HG03575 (cell line): Measurements from ENCODE around the gene DOK7.

Experiments used
- ATAC-seq: cut with Tn5 transposase; IDR thresholded peaks from one replicate; pipeline ENCODE4 v1.9.1; 2021; ENCODE audit not compliant: unreplicated experiment, insufficient number of reproducible peaks, low FRiP score; ENCODE audit errors: extremely low read depth

The DOK7 gene

DNA sequence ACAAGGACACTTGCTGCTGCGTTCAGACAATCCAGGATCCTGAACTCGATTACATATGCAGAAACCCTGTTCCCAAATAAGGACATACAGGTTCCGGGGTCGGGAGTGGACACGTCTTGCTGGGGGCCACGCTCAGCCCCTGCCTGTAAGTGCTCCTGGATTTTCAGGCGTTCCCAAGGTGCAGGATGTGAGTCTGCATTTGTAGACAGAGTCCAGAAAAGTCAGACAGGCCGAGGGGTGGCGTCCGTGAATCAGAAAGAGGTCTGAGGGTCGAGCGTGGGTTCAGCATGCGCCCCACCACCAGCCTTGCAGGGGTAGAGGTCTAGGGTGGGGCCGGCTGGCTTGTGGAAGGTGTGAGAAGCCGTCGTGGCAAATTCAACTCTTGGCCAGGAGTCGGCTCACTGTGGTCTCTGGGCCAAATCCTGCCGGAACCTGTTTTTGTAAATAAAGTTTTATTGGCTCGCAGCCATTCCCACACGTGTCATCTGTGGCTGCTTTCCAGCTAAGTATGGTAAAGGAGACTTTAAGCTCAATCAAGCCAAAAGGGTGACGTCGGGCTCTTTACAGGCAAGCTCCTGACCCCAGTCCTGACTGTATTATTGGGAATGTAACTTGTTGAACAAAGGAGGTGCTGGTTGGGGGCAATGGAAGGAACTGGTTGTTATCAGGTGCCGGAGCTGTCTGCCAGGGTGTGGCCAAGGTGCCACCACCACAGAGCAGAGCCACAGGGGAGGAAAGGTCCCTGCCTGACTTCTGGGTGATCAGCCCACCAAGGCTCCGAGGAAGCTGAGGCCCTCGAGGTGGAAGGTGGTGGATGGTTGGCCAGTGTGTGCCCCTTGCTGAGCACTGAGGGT lies 7.4 kb downstream of the DOK7 start:
- no peak for ATAC-seq

DNA sequence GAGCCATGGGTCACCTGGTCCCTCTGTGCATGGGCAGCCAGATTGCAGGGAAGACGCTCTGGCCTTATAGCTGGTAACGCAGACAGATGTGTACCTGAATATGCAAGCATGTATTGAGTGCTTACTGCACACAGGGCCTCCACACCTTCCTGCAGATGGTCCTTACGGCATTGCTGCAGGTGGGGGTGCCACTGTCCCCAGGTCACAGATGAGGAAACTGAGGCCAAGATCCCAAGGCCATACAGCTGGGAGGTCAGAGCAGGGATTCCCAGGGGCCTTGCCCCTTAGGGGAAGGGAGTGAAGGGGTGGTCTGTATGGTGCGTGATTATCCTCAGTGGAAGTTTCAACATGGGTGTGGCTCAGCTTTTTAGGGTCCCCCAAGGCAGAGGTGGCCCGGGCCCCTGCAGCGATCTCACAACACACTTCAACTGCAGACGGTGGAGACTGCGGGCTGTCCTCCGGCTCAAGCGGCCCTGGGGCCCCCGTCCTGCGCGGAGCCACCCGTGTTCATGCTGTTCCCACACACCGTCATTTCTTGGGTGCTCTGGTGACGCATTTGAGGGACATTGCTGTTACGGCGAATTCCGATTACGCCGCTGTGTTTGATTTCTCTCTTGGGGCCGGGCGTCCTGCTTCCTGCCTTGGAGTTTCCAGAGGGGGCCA lies 8.1 kb downstream of the DOK7 start:
- ATAC-seq: no peak

DNA sequence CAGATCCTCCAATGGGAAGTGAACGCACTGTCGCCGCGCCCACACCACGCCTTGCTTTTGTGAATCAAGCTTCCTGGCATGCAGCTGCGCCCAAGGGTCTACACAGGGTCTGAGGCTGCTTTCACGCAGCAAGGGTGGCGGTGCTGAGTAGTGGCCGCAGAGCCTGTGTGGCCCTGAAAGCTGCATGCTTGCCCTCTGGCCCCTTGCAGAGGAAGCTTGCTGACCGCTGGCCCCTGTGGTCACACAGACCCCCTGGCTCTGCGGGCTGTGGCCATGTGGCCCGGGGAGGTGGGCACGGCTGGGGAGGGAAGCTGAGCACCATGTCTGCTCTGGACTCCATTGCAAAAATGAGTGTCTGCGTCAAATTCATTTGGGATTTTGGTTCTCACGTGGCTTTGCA lies 8.8 kb downstream of the DOK7 start:
- ATAC-seq: no peak

DNA sequence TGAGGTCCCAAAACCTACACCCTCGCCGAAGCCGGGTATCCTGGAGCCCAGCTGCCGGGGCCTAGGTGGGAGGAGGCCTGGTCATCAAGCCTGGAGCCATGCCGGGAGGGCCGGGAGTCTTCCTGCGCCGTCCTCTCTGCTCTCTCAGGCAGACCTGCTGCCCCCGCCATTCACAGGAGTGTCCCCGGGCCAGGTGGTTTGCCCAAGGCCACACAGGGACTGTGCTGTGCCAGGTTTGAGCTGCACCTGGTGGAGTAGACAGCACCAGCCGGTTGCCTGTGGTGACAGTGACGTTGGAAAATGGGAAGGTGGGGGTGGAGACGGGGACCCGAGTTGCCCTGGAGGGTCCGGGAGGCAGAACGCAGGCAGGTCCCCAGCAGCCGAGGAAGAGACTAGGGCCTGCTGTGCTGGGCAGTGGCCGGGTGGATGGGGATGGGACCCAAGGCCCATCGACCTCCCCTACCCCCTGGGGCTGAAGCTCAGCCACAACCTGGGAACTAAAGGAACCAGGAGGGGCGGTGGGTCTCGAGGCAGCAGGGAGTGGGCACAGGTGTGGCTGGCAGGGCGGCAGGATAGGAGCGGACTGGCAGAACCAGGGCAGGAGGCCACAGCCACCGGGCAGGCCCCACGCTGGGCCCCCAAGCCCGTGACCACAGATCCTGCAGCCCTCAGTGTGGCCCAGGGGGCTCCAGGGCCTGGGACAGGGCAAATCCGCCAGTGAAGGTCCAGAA lies 9.5 kb downstream of the DOK7 start:
- no peak for ATAC-seq

DNA sequence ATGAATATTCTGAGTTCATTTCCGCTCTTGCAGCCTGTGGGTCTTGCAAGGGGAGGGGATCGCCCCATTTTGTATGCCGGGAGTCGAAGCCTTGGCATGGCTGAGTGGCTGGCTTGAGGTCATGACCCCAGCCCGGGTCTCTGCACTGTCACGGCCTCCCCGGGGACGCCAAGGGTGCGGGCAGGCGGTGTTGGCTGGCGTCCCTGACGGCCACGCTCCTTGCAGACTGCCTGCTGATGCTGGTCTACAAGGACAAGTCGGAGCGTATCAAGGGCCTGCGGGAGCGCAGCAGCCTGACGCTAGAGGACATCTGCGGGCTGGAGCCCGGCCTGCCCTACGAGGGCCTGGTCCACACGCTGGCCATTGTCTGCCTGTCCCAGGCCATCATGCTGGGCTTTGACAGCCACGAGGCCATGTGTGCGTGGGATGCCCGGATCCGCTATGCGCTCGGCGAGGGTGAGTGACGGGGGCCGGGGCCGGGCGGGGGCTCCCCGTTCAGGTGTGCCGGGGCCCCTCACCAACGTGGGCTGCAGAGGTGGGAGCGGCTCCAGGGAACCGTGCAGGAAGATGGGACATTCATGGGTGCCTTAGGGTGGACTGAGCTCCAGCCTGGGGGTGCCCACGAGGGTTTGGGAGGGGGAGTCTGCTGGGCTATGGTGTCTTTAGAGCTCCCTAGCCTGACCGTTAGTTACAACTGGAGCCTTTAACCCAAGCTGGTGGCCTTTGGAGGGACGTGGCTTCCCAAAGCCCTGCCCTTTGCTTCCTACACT lies 10.3 kb downstream of the DOK7 start:
- no peak for ATAC-seq

DNA sequence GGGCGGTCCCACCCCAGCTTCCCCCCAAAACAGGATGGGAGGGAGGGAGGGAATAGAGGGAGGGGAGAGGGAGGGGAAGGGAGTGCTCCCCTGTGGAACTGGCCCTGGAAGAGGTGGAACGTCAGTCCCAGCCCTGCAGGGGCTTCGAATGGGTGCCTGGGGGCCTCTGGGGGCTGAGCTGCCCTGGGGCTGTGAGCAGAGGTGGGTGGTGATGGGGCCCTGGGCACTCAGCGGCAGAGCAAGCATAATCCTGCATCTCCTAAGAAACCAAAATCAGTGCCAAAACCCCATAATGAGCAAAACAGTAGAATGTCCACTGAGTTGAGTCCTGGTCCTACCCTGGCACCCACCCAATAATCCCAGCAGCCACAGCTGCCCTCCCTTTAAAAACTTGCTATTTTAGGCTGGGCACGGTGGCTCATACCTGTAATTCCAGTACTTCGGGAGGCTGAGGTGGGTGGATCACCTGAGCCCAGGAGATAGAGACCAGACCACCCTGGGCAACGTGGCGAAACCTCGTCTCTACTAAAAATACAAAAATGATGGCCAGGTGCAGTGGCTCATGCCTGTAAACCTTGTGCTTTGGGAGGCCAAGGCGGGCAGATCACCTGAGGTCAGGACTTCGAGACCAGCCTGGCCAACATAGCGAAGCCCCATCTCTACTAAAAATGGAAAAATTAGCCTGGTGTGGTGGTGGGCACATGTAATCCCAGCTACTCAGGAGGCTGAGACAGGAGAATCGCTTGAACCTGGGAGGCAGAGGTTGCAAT lies 11.1 kb downstream of the DOK7 start:
- no peak for ATAC-seq

DNA sequence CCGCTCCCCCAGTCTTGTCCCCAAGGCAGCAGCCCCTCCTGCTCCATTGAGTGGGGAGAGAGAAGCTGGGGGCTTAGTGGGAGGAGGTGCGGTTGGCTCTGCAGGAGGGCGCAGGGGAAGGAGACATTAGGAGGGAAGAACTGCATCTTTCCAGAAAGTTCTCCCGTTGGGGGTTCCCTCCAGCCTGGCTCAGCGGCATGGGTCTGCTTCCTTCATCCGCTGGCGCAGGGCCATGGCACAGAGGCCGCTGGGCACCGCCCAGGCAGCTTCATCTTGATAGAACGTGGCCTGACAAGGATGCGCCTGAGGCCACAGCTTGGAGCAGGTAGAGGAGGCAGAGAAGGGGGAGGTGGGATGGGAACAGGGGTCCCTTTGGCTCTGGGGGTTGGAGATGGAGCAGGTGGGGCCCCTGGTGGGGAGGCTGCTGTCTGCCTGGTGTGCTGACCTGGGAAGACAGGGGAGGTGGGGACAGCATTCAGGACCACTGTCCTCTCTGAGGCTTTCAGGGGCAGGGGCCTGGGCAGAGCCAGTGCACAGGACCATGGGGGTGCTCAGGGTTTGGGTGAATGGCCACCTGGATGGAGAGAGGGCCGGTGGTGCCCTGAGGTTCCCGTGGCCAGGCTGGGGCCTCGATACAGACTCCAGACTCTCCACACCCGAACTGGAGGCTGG lies 12.1 kb downstream of the DOK7 start:
- no peak for ATAC-seq

DNA sequence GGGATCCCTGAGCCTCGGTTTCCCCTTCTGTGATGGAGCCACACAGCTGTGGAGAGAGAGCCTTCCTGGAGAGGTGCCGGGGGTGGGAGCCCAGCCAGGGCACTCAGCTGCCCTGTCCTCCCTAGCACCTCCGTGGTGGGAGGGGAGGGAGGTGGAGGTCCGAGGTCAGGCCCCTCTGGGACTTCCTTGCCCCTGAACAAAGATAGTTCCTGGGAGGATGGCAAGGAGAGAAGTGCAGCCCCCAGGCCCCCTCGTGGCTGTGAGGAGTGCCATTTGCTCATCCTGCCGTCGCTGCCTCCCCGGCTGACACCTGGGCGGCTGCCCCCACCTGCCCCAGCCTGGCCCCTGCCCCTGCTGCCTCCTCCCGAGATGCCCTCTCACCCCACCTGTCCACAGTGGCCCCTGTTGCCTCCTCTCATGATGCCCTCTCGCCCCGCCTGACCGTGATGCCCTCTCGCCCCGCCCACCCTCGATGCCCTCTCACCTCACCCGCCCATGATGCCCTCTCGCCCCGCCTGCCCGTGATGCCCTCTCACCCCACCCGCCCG lies 12.7 kb downstream of the DOK7 start:
- ATAC-seq: no peak

DNA sequence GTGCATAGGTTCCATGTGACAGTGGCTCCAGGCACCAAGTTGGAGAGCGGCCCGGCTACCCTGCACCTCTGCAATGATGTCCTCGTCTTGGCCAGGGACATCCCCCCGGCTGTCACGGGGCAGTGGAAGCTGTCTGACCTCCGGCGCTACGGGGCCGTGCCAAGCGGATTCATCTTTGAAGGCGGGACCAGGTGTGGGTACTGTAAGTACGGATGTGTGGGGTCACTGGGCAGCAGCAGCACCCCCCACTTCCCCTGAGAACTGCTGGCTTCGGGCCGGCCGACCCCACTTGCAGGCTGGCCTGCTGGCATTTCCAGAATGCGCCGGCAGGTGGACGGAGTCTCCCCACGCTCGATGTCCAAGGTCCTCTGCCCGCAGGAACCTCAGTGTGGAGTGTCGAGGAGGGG lies 13.2 kb downstream of the DOK7 start:
- ATAC-seq: no peak

DNA sequence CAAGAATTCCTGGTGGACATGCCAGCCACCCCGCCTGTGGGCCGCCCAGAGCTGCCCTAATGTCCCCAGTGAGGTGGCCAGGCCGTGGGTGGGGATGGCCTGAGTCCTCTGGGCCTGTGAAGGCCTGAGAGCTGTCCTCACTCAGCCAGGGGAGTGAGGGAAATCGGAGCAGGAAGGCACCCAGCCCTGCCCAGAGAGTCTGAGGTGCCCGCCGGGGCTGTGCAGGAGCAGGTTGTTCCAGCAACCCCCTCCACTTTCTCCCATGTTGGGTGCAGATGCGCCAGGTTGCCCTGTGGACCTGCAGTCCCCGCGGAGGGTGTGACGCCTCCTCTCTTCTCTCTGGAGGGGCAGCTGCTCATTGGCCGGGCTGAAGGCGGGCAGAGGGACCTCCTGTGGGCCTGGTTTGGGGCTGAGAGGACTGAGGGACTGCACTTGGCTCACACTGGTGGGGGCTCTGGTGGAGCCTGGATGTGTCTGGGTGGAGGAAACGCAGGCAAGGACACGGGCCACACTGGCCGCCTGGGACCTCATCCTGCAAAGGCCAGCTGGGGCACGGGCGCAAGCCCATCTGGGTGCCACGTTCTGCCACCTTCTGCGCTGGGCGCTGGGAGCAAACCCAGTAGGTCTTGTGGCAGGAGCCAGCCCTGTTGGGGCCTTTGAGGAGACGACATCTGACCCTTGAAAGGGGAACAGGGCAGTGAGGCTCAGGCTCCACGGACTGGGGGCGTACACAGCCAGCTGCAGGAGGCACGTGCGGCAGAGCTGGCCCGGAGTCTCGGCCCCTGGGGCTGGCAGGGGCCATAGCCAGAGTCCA lies 14.0 kb downstream of the DOK7 start:
- ATAC-seq: no peak

DNA sequence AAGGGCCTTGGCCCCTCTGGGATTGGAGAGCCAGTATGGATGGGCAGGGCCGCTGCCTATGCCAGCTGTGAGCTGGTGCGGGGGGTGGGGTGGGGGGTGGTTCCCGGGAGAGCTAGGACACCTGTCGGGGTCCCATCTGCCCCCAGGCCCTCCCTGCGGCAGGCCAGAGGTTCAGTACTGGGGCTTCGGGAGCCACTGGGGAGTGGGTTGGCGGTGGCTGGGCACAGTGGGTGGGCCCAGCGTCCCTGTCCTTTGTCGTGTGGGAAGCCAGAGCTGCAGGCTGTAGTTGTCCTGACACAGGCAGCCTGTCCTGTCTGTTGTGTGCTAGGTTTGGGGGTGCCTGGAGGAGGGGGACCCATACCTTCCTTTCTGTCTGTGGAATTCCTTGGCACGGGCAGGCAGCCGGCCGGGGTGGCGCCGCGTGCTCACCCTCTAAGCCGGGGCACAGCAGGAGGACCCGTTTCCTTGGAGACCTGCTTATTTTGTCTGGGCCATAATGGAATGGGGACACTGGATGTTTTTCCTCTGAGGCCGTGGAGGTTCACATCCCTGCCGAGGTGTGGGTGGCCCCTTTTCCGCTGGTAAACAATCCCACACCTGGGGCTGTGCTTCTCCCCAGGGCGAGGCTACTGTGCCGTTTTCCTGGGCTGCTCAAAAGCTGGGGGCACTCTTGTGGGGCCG lies 14.8 kb downstream of the DOK7 start:
- no peak for ATAC-seq

DNA sequence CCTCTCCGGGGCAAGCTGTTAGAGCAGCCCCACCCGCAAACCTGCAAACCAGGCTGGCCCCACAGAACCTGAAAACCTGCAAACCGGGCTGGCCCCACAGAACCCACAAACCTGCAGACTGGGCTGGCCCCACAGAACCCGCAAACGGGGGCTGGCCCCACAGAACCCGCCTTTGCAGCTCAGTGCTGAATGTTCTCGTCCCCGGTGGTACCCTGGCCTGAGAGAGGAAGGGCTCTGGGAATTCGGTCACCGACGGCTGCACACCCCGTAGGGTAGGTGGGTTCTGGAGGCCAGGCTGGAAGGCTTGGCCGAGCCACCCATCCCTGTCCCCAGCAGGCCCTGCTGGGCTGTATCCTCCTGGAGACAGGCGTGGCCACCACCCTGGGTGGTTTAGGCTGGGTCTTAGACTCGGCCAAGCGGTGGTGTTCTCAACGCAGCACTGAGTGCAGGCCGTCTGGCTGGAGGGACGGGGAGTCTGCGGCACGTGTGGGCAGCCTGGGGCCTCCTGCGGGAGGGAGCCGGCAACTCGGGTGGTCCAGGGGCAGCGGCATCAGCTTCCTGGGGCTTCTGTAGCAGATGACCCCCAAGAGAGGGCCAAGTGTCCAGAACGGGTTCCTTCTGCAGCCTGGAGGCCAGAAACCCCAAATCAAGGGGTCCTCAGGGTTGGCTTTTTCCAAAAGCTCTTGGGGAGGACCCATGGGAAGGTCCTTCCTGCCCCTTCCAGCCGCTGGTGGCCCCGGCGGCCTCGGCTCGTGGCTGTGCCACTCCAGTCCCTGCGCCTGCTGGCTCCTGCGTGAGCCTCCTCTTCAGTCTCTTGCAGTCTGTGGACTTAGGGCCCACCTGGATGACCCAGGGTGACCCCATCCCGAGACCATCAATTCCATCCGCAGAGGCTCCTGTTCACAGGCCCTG lies 15.6 kb downstream of the DOK7 start:
- no peak for ATAC-seq

DNA sequence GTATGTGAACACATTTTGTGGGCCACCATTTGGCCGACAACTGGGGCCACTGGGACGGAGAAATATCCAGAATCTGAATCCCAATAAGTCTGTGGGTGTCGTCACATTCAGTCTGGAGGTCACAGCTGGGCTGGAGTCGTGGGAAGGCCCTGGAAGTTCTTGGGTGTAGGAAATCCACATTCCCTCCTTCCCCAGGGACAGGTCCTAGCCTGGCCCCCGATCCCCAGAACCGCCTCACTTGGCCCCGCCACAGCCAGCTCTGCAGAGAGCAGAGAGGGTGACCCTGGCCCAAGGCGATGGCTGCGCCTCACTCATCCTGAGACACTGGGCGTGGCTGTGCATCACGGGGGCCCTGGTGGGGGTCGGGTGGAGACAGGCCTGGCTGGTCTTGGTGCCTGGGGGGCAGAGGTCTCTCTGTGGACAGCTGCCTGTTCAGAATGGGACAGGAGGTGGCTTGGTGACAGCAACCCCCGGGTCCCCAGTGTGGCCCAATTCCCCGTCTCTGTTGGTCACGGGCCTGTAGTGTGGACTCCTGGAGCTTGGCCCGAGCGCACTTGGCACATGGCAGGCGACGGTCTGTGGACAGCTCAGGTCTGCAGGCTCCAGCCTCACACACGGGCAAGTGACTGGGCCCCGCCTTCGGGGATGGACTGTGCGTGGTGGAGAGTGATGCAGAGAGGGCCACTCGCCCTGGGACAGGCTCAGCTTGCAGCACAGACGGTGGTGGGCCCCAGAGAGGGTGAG lies 16.4 kb downstream of the DOK7 start:
- ATAC-seq: no peak

DNA sequence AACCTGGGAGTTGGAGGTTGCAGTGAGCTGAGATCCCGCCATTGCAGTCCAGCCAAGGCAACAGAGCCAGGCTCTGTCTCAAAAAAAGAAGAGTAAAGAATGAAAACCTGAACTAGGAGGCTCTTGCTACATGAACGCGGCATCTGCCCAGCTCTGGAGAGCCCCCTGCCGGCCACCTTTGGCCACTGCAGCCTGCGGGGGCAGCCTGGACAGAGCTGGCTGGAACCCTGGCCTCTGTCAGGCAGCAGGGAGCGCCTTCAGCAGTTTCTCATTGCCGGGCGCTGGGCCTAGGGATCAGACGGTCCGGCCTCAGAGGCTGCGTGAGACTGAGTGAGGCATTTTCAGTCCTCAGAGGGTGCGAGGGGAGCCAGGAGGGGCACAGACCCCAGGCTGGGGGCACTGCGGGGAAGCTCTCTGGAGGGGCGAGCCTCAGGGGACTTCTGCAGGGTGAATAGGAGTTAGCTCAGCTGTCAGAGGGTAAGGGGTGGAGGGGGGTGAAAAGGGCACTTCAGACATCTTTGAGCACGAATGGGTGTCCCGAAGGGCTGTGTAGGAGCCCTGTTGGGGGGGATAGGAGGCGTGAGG lies 17.5 kb downstream of the DOK7 start:
- no peak for ATAC-seq

DNA sequence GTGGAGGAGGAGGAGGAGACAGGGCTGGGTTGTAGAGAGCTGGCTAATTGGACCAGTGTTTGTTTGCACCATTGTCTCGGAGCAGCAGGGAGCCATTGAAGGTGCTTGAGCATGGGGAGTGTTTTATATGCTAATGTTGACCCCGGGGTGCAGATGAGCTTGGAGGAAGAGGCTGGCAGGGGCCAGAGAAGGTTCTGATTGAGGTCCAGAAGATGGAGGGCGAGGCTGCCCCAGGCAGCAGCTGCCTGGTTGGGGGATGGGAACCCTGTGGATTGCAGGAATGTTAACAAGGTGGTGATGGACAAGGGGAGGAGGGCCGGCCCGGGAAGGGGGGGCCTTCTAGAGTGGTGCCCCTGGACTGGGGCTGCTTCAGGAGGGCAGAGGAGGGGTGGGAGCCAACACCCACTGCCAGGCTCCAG lies 18.0 kb downstream of the DOK7 start:
- no peak for ATAC-seq
